HG03460 (cell line): Measurements from ENCODE around the gene JARID2.

Experiments used
- ATAC-seq: cut with Tn5 transposase; IDR thresholded peaks from one replicate; pipeline ENCODE4 v1.9.1; 2021; ENCODE audit not compliant: unreplicated experiment

JARID2 gene

DNA sequence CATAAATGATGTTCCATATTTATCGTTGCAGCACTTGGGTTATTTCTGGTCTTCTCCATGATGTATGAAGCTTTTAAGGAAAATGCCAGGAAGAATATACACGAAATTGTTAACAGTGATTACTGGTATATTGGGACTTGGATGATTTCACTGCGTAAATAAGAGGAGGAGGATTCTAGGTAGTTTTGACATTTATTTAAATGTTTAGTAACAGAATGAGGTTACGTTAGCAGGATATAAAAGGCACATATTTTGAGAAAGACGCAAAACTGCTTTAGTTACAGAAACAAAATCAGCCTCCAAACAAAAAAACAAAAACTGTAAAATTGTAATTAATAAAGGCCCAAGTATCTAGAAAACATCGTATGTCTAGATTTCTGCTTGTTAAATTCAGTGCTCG, 147.7 kb downstream of the JARID2 start:
- ATAC-seq, result no peak

DNA sequence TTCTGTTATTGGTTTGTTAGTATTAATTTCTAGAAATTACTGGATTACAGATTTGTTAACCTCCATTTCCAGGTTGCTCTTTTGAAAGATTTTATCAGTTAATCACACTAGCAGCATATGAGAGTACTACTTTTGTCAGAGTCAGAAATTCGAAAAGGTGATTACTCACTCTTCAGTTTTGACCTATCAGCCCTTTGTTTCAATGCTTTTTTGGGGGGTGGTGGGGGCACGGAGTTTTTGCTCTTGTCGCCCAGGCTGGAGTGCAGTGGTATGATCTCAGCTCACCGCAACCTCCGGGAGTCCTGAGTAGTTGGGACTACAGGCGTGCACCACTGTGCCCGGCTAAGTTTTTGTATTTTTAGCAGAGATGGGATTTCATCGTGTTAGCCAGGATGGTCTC, 149.2 kb downstream of the JARID2 start:
- no peak for ATAC-seq

DNA sequence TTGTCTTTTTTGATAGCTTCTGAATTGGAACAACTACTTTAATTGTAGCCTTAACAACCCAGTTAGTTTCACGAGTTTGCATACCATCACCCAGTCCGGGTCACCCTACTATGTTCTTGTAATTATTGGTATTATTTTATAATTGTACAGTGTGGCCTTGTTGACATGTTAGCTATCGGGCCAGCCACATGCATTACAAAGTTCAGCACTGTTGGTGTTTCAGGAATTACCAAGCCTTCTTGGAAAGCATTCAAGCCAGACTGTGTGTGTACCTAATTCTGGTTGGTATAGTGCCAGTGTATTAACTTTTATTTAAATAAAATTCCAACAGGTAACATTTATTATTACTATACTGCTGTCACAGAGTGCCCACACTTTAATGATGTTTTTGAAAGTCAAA, 150.9 kb downstream of the JARID2 start:
- no peak for ATAC-seq

DNA sequence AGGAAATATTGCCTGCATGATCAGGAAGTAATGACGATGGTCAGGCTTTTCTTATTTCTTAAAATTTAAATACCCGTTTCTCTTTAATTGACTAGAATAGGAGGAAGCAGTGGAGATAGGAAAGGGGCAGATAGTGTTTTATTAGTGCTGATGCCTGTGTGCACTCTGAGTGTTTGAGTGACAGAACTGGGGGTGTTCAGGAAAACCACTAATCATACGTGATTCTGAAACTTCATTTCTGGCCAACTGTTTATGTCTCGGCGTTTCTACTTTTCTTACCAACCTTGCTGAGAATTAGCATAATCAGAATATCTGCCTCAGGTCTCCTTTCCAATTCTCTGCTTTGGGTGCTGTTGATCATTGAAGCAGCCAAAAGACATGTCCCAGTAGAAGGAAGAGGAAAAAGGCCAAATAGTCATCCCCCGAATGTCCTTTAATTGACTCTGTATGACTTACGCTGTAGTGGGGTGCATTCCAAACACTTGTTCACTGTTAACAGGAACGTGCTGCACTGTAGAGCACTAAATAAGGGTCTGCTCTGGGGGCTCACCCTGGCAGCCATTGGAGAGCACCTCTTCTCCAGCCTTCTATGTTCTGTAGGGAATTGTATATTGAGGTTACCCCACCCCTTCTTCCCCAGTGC, 152.9 kb downstream of the JARID2 start:
- ATAC-seq, result no peak

DNA sequence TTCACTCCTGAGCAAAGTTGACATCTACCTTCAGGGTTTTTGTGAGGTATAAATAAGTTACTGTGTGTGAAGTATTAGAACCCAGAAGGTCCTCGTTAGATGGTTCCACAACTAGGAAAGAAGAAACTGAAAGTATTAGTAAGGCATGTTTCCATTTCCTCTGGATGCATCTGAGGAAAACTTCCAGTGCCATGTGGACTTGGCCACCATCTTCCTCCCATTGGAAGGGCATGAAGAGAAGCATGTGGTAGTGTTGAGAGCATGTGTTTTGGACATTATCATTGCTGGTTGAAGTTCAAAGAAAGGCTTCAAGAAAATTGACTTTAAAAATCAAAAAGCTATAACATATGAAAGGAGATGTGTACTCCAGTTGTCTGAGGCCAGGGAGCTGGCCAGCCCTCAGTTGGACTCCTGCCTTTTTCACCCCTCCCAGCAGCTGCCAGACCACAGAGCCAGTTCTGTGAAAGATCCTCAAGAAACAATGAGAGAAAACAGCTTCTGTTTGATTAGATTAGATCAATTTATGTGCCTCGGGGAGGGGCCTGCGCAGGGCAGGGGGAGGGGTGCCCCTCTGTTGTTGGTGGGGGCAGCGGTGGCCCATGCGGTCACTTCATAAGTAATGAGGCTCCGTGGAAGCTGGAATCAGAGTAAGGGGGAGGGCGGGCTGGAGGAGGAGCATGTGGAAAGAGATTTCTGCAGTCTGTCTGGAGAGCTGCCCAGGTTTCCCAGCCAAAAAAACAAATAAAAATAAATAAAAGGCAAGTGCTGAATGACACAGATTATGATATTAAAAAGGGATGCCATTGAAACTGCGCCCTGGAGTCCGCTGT, 154.0 kb downstream of the JARID2 start:
- no peak for ATAC-seq

DNA sequence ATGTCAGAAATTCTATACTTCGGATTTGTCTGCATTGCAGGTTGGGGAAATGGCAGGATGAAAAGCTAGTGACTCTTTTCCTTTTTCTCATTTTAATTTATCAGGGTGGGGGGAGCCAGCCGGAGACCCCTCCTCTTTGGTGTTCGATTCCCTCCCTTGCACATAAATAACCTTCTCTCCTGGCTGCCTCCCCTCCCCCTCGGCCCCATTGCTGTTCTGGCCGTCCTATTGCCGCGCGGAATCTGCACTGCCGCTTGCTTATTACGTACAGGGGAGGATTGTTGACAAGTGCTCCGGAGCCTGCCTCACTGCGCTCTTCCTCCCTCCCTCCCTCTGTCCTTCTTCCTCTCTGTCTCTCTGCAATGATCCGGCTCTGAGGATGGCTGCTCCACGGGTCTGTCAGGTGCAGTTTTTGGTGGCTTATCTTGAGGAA, 154.7 kb downstream of the JARID2 start:
- no peak for ATAC-seq

DNA sequence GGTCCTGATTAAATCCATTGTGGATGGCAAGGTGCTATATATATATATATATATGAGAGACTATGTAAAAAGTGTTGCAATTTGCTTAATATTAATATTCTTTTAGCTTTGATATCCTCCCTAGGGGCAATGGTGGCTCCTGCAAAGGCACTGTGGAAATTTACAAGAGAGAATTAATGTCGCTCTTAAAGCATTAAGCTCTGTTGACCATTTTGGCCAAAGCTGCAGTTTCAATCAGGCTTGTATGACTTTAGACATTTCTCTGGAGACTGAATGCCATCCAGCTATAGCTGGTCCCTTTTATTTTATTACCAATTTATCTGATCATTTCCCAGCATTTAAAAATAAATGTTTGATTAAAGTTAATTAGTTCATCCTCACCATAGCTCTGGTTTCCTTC, 155.3 kb downstream of the JARID2 start:
- no peak for ATAC-seq

DNA sequence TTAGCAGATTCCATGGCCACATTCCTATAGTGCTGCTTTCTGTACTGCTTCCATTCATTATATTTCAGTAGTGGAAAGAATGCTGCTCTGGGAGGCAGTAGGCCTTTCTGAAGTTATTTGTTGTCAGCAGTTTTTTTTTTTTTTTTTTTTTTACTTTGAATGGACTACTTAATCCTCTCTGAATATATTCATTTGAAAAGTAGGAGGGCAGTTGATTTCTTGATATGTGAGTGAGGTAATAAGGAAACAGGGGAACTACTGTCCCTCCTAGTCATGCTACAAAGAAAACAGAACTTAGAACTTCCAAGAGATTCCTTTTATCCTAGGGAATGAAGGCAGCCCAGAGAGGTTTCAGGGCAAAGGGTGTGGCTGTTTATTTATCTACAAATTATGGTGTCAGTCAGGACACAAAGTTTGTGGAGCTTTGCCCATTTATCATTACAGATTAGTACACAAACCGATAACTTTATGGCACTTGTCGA, 155.9 kb downstream of the JARID2 start:
- no peak for ATAC-seq

DNA sequence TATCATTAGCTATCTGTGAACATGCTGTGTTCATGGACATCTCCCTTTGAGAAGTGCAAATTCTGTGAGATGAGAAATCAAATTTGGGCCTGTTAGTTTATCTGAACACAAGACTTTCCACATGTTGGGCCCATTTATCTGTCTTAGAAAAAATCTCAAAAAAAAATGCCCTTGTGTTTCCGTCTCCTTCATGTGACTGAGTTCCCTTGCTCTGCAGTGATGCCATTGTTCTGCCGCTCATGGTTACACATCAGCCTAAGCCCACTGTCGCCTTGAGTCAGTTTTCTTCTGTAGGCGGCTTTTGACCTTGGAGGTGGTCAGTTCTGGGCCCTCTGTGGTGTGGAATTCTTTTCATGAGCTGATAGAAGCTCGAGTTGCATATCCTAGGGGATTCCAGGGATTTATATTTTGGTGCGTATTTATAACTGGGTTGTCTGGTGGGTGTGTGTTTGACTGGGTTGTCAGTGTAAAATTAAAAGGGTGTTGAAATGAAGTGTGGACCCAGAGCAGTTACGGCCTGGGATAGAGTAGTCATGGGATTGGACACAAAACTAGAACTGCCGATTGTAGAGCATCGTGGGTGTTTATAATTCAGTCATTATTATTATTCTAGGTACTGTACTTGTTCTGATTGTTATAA, 156.7 kb downstream of the JARID2 start:
- no peak for ATAC-seq

DNA sequence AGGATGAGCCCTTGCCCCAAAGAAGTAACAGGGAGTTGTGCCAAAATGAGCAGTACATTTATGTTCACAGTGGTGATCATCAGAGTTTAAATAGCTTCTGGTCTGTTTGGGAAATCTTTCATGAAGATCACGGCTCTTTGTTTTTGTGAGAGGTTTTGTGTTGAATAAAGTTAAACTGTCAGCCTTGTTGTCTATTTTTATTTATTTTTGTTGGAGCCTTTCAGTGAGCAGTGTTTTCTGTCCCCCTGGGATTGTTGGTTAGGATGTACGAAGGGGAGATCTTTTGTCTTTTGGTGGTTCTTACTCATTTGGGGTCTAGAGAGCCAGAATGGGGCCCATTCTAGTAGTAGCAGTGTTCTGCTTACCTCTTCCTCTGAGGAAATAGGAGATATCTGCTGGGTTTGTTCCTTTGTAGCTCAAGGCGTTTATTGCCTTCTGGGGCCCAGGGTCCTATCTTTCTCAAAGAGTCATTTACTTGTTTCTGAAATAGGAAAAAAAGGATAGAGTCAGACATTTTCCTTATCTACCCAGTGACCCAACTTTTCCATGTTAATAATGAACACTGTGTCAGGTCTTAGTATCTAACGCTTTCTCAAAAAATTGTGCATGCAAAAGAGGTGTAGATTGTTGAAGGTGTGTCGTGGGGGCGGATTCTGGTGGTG, 157.4 kb downstream of the JARID2 start:
- ATAC-seq, result no peak

DNA sequence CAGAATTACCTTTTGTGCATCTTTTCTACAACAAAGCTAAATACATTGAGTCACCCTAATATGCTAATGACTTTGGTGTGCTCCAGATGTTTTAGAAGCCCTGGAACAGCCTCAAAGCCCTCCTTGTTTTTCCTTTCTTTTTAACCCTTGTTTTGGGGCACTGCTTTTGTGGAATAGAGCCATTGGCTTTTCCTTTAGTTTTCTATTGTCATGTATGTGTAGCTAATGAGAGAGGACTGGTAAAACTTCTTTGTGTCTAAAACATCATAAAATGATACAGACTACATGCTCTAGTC, 158.8 kb downstream of the JARID2 start:
- ATAC-seq, result no peak

DNA sequence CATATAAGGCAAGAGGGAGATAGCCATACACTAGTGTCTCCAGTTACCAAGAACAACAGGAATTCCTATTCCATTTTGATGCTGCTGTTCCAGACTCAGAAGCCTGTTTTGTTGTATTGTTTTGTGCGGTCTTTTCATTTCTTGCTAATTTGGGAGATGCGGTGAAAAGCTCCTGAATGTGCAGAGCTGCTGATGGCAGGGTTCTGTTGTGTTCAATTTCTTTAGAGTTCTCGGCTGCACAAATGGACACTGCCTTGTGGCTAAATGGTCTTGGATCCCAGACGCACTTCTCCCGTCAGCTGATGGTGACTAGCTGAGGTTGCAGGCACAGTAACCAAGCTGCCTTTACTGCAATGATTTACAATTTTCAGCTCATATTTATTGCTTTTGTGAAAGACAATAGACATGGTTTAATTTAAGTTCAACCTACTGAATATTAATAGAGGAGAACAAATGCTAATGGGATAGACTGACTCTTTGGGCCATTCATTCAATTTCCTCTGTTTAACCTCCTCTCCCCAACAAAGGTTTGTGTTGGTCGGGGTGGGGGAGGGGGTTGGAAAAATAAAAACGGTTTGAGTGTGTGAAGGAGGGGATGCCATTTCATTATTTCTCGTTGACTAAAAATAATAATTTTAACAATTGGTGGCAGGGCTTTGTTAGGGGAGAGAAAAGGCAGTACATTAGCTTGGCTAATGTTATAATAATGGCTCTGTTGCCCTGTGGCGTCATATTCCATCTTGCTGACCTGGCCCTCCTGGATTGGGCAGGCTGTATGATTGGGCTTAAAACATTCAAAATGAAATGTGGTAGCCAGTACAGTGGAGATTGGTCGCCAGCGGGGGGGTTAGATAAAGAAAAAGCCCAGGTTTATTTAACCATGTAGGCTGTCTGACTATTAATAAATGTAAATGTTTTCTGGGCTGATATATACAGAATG, 159.5 kb downstream of the JARID2 start:
- ATAC-seq, result no peak

DNA sequence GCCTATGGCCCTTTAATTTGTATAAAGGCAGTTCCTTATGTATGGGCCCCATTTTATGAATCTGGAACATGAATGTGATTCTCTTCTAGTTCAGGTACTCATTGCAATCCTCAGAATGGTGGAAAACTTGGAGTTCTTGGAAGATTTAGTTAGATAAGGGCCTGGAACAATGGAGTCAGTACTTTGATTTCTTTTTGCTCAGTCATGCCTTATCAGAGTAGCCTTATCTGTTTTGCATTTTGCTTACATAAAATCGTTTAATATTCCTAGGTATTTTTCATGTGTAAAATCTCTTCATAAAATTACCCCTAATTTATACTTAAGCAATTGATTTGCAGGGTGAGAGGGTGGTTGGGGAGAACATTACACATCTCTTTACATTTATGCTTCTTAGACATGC, 160.6 kb downstream of the JARID2 start:
- no peak for ATAC-seq

DNA sequence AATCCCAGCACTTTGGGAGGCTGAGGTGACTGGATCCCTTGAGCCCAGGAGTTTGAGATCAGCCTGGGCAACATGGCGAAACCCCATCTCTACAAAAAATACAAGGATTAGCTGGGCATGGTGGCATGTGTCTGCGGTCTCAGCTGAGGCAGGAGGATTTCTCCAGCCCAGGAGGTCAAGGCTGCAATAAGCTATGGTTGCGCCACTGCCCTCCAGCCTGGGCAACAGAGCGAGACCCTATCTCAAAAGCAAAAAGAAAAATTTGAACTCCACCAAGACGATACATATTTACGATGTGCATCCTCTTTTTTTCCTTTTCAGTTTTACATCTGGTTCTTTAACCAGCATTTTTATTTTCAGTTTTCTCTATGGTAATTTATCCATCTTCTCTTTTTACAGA, 162.1 kb downstream of the JARID2 start:
- ATAC-seq, result no peak

DNA sequence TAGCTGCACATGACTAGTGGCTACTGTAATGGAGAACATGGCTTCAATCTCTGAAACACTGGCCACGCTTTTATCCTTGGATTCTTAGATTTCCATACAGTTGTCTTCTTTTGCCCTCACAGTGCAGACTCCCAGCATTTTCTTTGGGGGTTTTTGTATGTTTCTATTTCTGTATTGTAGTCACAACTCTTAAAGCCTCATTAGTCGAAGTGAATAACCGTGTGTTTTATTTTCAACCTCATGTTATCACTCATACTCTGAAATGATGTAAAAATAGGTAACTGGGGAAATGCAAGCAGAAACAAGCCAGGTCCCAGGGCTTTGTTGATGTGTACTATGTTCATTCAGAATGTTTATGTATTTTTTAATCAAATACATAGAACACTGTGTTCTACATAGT, 162.9 kb downstream of the JARID2 start:
- no peak for ATAC-seq

DNA sequence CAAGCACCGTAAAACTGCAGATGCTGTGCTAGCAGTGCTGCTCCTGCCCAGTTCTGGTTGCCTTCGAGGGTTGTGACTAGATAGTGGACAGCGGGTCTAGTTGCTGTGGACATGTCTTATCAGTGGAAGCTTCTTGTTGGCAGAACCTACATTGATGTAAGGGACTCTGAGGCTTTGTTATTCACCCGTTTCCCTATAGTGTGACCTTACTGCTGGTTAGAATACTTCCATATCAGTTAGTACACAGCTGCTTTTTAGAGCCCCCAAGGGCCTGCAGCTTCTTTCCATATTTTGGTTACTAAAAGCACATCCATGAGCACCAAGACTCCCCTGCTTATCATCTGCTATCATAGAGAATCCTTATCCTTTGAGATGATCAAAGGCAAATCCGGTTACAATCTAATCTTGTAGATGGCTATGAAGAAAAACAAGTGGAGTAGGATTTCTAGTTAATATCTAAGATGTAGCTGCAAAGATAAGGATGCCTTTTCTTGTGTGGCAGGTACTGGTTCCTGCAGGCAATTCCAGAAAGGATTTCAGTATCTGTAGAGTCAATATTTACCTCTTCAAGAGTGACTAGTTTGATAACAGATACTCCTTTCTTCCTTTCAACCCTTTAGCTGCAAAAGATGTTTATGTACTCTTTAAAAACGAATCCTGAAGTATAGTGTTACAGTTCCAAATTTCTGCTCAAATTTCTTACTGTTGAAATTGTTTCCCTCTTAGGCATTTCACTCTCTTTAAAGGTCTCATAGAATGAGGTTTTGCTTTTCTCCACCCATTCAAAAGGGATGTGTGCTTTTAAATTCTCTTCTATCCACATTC, 163.6 kb downstream of the JARID2 start:
- no peak for ATAC-seq

DNA sequence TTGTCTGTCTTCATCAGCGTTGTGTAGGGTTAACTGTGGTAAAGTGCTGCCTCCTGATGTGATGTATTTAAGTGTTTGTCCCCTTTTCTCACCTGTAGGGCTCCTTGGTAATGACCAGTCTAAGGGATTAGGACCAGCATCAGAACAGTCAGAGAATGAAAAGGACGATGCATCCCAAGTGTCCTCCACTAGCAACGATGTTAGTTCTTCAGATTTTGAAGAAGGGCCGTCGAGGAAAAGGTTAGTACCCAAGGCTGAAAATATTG, 164.2 kb downstream of the JARID2 start:
- no peak for ATAC-seq

DNA sequence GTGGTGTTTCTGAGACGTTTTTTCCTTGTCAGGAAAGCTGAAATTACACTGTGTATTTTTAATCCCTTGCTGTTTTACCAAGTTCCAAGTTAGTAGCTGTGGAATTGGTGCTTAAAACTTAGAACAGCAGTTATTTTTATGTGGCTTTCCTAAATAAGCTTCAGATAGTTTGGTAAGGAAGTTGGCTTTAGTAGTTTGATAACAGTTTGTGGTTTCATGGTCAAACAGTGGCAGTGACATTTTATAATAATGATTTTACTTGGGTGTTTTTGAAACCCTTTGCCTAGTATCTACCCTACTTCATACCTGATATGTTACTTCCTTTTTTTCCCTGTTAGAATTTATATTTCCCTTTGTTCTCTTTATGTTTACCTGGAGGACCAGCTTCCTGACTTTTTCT, 164.9 kb downstream of the JARID2 start:
- ATAC-seq, result no peak

DNA sequence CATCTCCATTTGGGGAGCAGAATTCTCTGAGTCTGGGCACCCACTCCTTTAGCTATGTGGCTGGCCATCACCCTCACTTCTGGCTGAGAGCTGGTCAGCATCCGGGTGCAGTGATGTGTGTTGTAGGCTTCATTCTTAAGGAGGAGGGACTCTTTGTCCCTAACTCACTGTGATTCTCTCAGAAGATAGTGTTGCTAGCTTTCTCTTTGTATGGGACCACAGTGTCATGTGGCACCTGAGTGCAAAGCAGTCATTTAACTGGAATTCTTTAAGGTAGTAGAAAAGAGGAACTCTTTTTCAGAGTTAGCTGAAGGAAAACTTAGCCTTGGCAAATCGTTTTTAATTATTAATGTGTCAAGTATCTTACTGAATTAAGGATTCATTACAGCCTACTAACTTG, 165.9 kb downstream of the JARID2 start:
- no peak for ATAC-seq

DNA sequence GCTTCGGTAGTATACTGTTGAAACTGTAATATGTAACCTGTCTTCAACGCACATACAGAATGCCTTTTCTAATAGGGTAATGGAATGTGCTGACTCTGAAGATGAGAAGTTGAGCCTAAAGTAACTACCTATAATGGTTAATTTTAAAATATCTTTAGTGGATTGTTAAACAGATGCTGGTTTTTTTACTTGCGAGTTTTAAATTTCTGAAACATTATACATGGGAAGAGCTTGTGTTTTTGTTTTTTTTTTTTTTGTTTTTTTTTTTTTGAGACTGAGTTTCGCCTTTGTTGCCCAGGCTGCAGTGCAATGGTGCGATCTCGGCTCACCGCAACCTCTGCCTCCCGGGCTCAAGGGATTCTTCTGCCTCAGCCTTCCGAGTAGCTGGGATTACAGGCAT, 166.9 kb downstream of the JARID2 start:
- no peak for ATAC-seq
